ENCODE measurements around the gene SAMD3.
"Not testable (repeated sequence)": the region's sequence is repeated elsewhere in the genome, so short reads cannot be mapped to it uniquely, and the experiment has no call there.

Gene SAMD3

GRCh38 chr6:130128326-130128725 is 94.4 kb downstream of the SAMD3 start:
- no peak for DNase-seq

- no peak for DNase-seq
These were observed 95.6 kb downstream of the SAMD3 start for GRCh38 chr6:130127195-130127594.

- no peak for DNase-seq
These were observed 100.5 kb downstream of the SAMD3 start for GRCh38 chr6:130122243-130122642.

GRCh38 chr6:130120731-130121130 is 102.0 kb downstream of the SAMD3 start:
- DNase-seq, result no peak

- no peak for DNase-seq
These were observed 103.5 kb downstream of the SAMD3 start for GRCh38 chr6:130119211-130119610.

GRCh38 chr6:130118236-130118635 is 104.5 kb downstream of the SAMD3 start:
- no peak for DNase-seq

GRCh38 chr6:130117187-130117701 is 105.5 kb downstream of the SAMD3 start:
- DNase-seq, result not testable (repeated sequence)

- no peak for DNase-seq
These were observed 106.5 kb downstream of the SAMD3 start for GRCh38 chr6:130116273-130116672.

GRCh38 chr6:130115036-130115435 is 107.7 kb downstream of the SAMD3 start:
- no peak for DNase-seq

- no peak for DNase-seq
These were observed 109.5 kb downstream of the SAMD3 start for GRCh38 chr6:130113201-130113710.

GRCh38 chr6:130111031-130111430 is 111.7 kb downstream of the SAMD3 start:
- DNase-seq, result no peak

GRCh38 chr6:130107710-130108109 is 115.0 kb downstream of the SAMD3 start:
- no peak for DNase-seq

- peak; percentile 22 for DNase-seq
These were observed 116.6 kb downstream of the SAMD3 start for GRCh38 chr6:130105996-130106704.

GRCh38 chr6:130099119-130099518 is 123.6 kb downstream of the SAMD3 start:
- no peak for DNase-seq

GRCh38 chr6:130098317-130098716 is 124.4 kb downstream of the SAMD3 start:
- no peak for DNase-seq

Measured in RPMI8226 (cell line).